H1 (cell line): ENCODE measurements around the gene RPL36A. TPM values are rescaled to one million over a fixed set of nuclear protein-coding genes. Genes with fewer than 3 reads are reported as not detected.

Source experiments
- CTCF ChIA-PET: fragments of 300-600 bp; sonication (Branson Sonifier 250); formaldehyde crosslinking; loops from one replicate; lab custom pipeline; 2021; ENCODE audit not compliant: partially characterized antibody; lab: Charles Lee
- POLR2A ChIA-PET: fragments of 300-600 bp; sonication (Branson Sonifier 250); formaldehyde crosslinking; loops from one replicate; lab custom pipeline; 2021; ENCODE audit warnings: inconsistent platforms; ENCODE audit not compliant: partially characterized antibody; lab: Charles Lee
- DNase-seq, 2 experiments: peaks; one replicate each; pipeline versions ENCODE4 v3.0.0 to v3.0.0-alpha.2; 2010 to 2022; ENCODE audit warnings: low spot score in 2 of 2, low read depth in 1 of 2, mixed read lengths in 1 of 2
- FAIRE-seq: peaks from 2 replicates; lab custom pipeline; 2011; peaks lifted over from hg19 to GRCh38; lab: Jason Lieb, UNC
- H2AFZ ChIP-seq: 2 replicates; pipeline ENCODE4 v1.8.1; 2012; ENCODE audit warnings: low read length, inconsistent platforms
- H2AK5ac ChIP-seq: 2 replicates; pipeline ENCODE4 v1.6.1; 2013; ENCODE audit warnings: low read depth, low read length
- H2BK120ac ChIP-seq: replicated peaks from 2 replicates; pipeline ENCODE3; 2013; ENCODE audit warnings: low read depth, low read length, inconsistent platforms
- H2BK12ac ChIP-seq: 2 replicates; pipeline ENCODE4 v1.6.1; 2013; ENCODE audit warnings: low read depth, low read length
- H2BK15ac ChIP-seq: 2 replicates; pipeline ENCODE4 v1.6.1; 2013; ENCODE audit warnings: low read length
- H2BK20ac ChIP-seq: 2 replicates; pipeline ENCODE4 v1.6.1; 2013; ENCODE audit warnings: low read length
- H2BK5ac ChIP-seq: 2 replicates; pipeline ENCODE4 v1.6.1; 2013; ENCODE audit warnings: low read depth, low read length
- H3K14ac ChIP-seq: 2 replicates; pipeline ENCODE4 v1.6.1; 2013; ENCODE audit warnings: inconsistent platforms; ENCODE audit not compliant: insufficient read length
- H3K18ac ChIP-seq: 2 replicates; pipeline ENCODE4 v1.6.1; 2013; ENCODE audit warnings: low read length; ENCODE audit errors: extremely low read depth
- H3K23ac ChIP-seq: 2 replicates; pipeline ENCODE4 v1.6.1; 2013; ENCODE audit warnings: inconsistent platforms; ENCODE audit not compliant: insufficient read length
- H3K23me2 ChIP-seq: 2 replicates; pipeline ENCODE4 v1.6.1; 2013; ENCODE audit warnings: low read depth, low read length
- H3K27ac ChIP-seq: 2 replicates; pipeline ENCODE4 v1.6.1; 2011; ENCODE audit warnings: low read depth, low read length, inconsistent platforms
- H3K27me3 ChIP-seq, 4 experiments: replicated peaks in 1 of 4; 1 replicate in 1 of 4; 2 replicates in 3 of 4; pipeline versions ENCODE4 v1.6.1 to v1.8.1; 2011 to 2013; ENCODE audit warnings: low read length in 3 of 4, mild to moderate bottlenecking in 3 of 4, inconsistent platforms in 2 of 4, mixed read lengths in 2 of 4, moderate library complexity in 1 of 4; ENCODE audit not compliant: control insufficient read depth in 3 of 4, insufficient read depth in 3 of 4; ENCODE audit errors: extremely low read depth in 1 of 4
- H3K36me3 ChIP-seq, 4 experiments: 2 replicates each; pipeline versions ENCODE4 v1.6.1 to v1.8.1; 2011 to 2013; ENCODE audit warnings: mild to moderate bottlenecking in 4 of 4, low read length in 3 of 4, moderate library complexity in 2 of 4, control low read depth in 1 of 4, inconsistent platforms in 1 of 4; ENCODE audit not compliant: insufficient read depth in 4 of 4, control insufficient read depth in 2 of 4
- H3K4ac ChIP-seq: replicated peaks from 2 replicates; pipeline ENCODE3; 2013; ENCODE audit warnings: low read length, low read depth, mixed read lengths, inconsistent platforms; ENCODE audit not compliant: insufficient read length
- H3K4me1 ChIP-seq, 4 experiments: replicated peaks in 1 of 4; 1 replicate in 1 of 4; 2 replicates in 3 of 4; pipeline versions ENCODE4 v1.6.1 to v1.8.1; 2011 to 2013; ENCODE audit warnings: low read length in 3 of 4, inconsistent platforms in 2 of 4, mixed read lengths in 1 of 4; ENCODE audit not compliant: insufficient read depth in 4 of 4, control insufficient read depth in 3 of 4
- H3K4me2 ChIP-seq, 2 experiments: 2 replicates each; pipeline versions ENCODE4 v1.6.1 to v1.8.1; 2011 to 2013; ENCODE audit warnings: low read depth in 2 of 2, low read length in 2 of 2, control low read depth in 1 of 2, inconsistent platforms in 1 of 2, mild to moderate bottlenecking in 1 of 2; ENCODE audit not compliant: insufficient read depth in 1 of 2
- H3K4me3 ChIP-seq, 4 experiments: fragments of 200-600, 300-600 bp in 1 of 4; sonication (generic), shearing (Covaris generic), sonication (Bioruptor Twin) in 1 of 4; 2 replicates each; pipeline versions ENCODE4 v1.5.1 to v1.8.1; 2011 to 2016; ENCODE audit warnings: low read length in 4 of 4, low read depth in 3 of 4, control low read depth in 2 of 4, inconsistent platforms in 2 of 4, mild to moderate bottlenecking in 2 of 4, mixed read lengths in 1 of 4, moderate library complexity in 1 of 4; ENCODE audit not compliant: insufficient read depth in 2 of 4; ENCODE audit errors: extremely low read depth in 1 of 4
- H3K56ac ChIP-seq: replicated peaks from 2 replicates; pipeline ENCODE3; 2013; ENCODE audit warnings: low read depth, mild to moderate bottlenecking, mixed read lengths, low read length, inconsistent platforms; ENCODE audit not compliant: insufficient read length
- H3K79me1 ChIP-seq: 2 replicates; pipeline ENCODE4 v1.6.1; 2013; ENCODE audit warnings: low read depth, low read length, control low read depth
- H3K79me2 ChIP-seq, 2 experiments: 2 replicates each; pipeline versions ENCODE4 v1.6.1 to v1.8.1; 2012 to 2013; ENCODE audit warnings: low read length in 2 of 2, mild to moderate bottlenecking in 2 of 2, inconsistent platforms in 1 of 2; ENCODE audit not compliant: insufficient read depth in 2 of 2, control insufficient read depth in 1 of 2
- H3K9ac ChIP-seq, 4 experiments: replicated peaks in 1 of 4; 1 replicate in 1 of 4; 2 replicates in 3 of 4; pipeline versions ENCODE4 v1.6.1 to v1.8.1; 2011 to 2013; ENCODE audit warnings: low read depth in 3 of 4, low read length in 3 of 4, control low read depth in 2 of 4, mild to moderate bottlenecking in 2 of 4, moderate library complexity in 2 of 4, inconsistent platforms in 1 of 4; ENCODE audit errors: extremely low read depth in 1 of 4
- H3K9me3 ChIP-seq, 2 experiments: 2 replicates each; pipeline versions ENCODE4 v1.6.1 to v1.8.1; 2012 to 2013; ENCODE audit warnings: mild to moderate bottlenecking in 2 of 2, moderate library complexity in 2 of 2, control low read depth in 1 of 2, inconsistent platforms in 1 of 2, low read depth in 1 of 2, low read length in 1 of 2, mixed read lengths in 1 of 2; ENCODE audit not compliant: insufficient read depth in 2 of 2
- H4K20me1 ChIP-seq, 2 experiments: replicated peaks in 1 of 2; 2 replicates each; pipeline versions ENCODE3 to v1.8.1; 2011 to 2013; ENCODE audit warnings: inconsistent platforms in 2 of 2, low read length in 2 of 2, mild to moderate bottlenecking in 1 of 2; ENCODE audit not compliant: insufficient read depth in 2 of 2, control insufficient read depth in 1 of 2
- H4K5ac ChIP-seq: 2 replicates; pipeline ENCODE4 v1.6.1; 2013; ENCODE audit warnings: low read length, low read depth, mixed read lengths, inconsistent platforms; ENCODE audit not compliant: insufficient read length
- H4K8ac ChIP-seq: 2 replicates; pipeline ENCODE4 v1.8.0; 2013; ENCODE audit warnings: mild to moderate bottlenecking, moderate library complexity, low read length, inconsistent platforms; ENCODE audit not compliant: insufficient read depth; ENCODE audit errors: extremely low read depth
- H4K91ac ChIP-seq: replicated peaks from 2 replicates; pipeline ENCODE3; 2013; ENCODE audit warnings: low read length, mixed read lengths, inconsistent platforms; ENCODE audit not compliant: insufficient read length
- ASH2L ChIP-seq: fragments of 200-600, 300-600 bp; sonication (generic); IDR thresholded peaks from one replicate; pipeline ENCODE4 v1.7.1; 2017; ENCODE audit warnings: low read length
- CBX5 ChIP-seq: fragments of 300-800, 300-1000 bp; sonication (generic); IDR thresholded peaks from 2 replicates; pipeline ENCODE4 v1.7.1; 2016; ENCODE audit warnings: antibody characterized with exemption, low read length, low read depth
- KDM1A ChIP-seq: fragments of 200-600, 300-600 bp; sonication (generic); IDR thresholded peaks from 2 replicates; pipeline ENCODE4 v1.7.1; 2016; ENCODE audit warnings: mild to moderate bottlenecking, low read length, borderline replicate concordance
- WGBS, 2 experiments: shearing (Covaris generic) in 1 of 2; methylation state at CpG; one replicate each; pipeline versions ENCODE4 v1.1.6 to v1.1.7; 2013 to 2015; ENCODE audit warnings: low lambda C conversion rate in 2 of 2, mixed read lengths in 2 of 2, inconsistent platforms in 1 of 2, low coverage in 1 of 2, missing lambda C conversion rate in 1 of 2; ENCODE audit not compliant: insufficient replicate concordance in 2 of 2, insufficient coverage in 1 of 2, insufficient read length in 1 of 2; ENCODE audit errors: extremely low coverage in 1 of 2, missing lambda C conversion rate in 1 of 2; 5-methylcytosine and 5-hydroxymethylcytosine counted together
- polyA plus RNA-seq, 7 experiments: library from polyadenylated mRNA; depleted of rRNA in 3 of 7; stranded (reverse) in 5 of 7; unstranded in 2 of 7; fragments of >200 nt in 5 of 7; fragments of 200-250 nt in 2 of 7; gene quantifications; 1 replicate in 5 of 7; 2 replicates in 1 of 7; 4 replicates in 1 of 7; pipeline versions ENCODE4 v1.2.1 to v1.2.3, GENCODE V29; 2011 to 2013; ENCODE audit warnings: missing spikeins in 2 of 7, mixed read lengths in 2 of 7
- total RNA-seq: library from RNA; stranded (reverse); fragmentation: NEBNext Ultra II Directional; extraction: Animal tissue kit (Norgen Biotek cat#: 25700); gene quantifications from 2 replicates; pipeline ENCODE4 v1.2.1, GENCODE V29; 2021
- TF ChIP-seq, protein P1 (sequence below): IDR thresholded peaks from 2 replicates; pipeline ENCODE4 v1.6.1; 2011; ENCODE audit warnings: low read depth, mild to moderate bottlenecking, low read length; ENCODE audit not compliant: insufficient read depth

RPL36A gene
- total and polyA plus RNA-seq, 2 of the 8 experiments (the other 6 are each of a cell fraction or from before 2014, with no cell fraction given), result 271 to 1,587 TPM

- Histone ChIP-seq H3K14ac (no peak overlapping the region), H4K8ac (no peak overlapping the region), H3K79me2 (no peaks in the 10 kb centered on the region), H3K4me1 (no peaks in the 10 kb centered on the region), H4K5ac (no peak overlapping the region), H2AFZ (no peak overlapping the region), H2BK15ac (no peak overlapping the region), H3K9ac (no peak overlapping the region), H2BK20ac (no peak overlapping the region), H3K9me3 (no peaks in the 10 kb centered on the region), H3K4ac (no peak overlapping the region), H2BK5ac (no peak overlapping the region), H4K20me1 (no peaks in the 10 kb centered on the region), H3K23me2 (no peaks in the 10 kb centered on the region), H3K23ac (no peak overlapping the region), H4K91ac (no peak overlapping the region), H3K56ac (no peak overlapping the region), H3K27me3 (no peaks in the 10 kb centered on the region), H2AK5ac (no peak overlapping the region), H3K4me3 (no peak overlapping the region), H3K27ac (no peak overlapping the region), H2BK12ac (no peak overlapping the region), H3K18ac (no peak overlapping the region), H3K79me1 (no peaks in the 10 kb centered on the region), H3K4me2 (no peak overlapping the region), H2BK120ac (no peak overlapping the region), H3K36me3 (no peaks in the 10 kb centered on the region)
- ChIA-PET CTCF (no interaction called here), POLR2A (interaction anchor here (0.6 to 3.5 kb wide), 2 partner anchors 21 to 75 kb away, joined by 4 to 18 read pairs; partner anchors contain the start of gene RPL36A)
- 75 to 100% methylated on average over 2 to 6 of the region's 6 CpGs for WGBS, 2 experiments
- no peak for FAIRE-seq
- DNase-seq, result no peak
- TF ChIP-seq CBX5 (no peak), ASH2L (no peak), KDM1A (no peak)
- TF ChIP-seq, protein P1, sequence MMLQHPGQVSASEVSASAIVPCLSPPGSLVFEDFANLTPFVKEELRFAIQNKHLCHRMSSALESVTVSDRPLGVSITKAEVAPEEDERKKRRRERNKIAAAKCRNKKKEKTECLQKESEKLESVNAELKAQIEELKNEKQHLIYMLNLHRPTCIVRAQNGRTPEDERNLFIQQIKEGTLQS, result no peak
These were observed 21.1 kb upstream of the RPL36A start for GRCh38 chrX:101369687-101370086.
